ENCODE data around the gene RPS6KA3. TPM values are rescaled to one million over a fixed set of nuclear protein-coding genes. Genes with fewer than 3 reads are reported as not detected.
"Not testable (repeated sequence)": the region's sequence is repeated elsewhere in the genome, so short reads cannot be mapped to it uniquely, and the experiment has no call there.

RPS6KA3 gene
- total RNA-seq, 1 donor from 2014 or later = 63.1 TPM

DNA sequence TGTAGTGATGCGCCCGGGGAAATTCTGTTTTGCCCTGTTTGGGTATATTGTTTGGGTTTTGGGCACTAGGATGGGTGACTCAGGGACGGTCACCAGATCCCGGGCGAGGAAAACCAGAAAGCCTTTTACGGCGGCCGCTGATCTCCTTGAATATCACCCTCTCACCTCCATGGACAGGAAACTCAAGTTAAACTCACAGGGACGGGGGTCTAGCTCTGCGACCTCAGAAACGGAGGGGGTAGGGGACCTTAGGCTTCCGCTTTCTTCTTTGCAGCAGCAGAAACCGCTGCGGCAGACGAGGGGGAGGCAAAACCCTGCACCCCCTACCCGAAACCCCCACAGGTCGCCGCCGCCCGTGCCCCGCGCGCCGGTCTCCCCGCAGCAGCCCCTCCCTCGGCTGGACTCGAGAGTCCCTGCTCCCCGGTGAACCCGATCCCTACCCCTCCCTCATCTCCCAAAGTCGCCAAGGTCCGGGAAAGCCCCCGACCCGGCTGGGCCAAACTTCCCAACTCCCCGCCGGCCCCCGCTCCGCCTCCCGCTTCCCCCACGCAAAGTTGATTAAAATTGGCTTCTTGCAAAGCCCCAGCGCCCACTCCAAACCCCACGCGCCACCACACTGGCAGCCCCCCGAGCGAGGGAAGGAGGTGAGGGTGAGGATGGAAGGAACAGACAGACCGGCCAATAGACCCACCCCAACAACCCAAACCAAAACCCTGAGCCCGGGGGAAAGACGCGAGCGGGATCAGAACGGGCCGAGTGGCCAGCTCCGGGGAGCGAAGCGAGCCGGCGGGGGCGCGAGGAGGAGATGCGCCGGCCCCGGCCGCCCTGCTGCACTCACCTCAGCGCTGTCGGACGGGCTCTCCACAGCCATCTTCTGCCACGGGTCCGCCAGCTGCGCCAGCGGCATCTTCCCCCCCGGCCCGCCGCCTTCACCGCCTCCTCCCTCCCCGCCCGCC is 705 bp downstream of the RPS6KA3 start:
- DNase-seq (ENCODE audit: low read depth in 2 of 2) = peak; percentile 31 to 32

DNA sequence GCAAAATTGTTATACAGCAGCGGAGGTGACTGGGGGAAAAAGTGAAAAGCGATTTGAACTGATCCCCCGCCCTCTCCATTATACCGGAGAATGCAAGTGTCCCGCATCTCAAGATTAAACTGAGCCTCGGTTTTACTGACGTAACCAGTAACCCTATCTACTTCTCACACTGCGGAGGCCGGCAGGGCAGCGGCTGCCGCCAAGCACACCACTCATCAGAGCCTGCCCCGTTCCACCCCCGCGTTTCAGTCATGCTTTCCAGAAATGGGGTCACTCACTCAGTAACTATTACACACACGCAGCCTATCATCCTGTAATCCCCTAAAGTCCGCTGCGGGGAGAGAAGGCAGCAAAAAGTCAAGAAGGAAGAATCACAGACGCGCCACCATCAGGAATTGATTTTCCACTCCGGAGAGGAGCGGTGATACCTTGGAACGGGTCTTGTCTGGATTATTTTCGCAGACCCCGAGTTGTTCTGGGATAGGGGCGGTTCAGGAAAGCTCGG is 1.4 kb downstream of the RPS6KA3 start:
- DNase-seq (ENCODE audit: low read depth in 2 of 2) = peak; percentile 52 to 71

DNA sequence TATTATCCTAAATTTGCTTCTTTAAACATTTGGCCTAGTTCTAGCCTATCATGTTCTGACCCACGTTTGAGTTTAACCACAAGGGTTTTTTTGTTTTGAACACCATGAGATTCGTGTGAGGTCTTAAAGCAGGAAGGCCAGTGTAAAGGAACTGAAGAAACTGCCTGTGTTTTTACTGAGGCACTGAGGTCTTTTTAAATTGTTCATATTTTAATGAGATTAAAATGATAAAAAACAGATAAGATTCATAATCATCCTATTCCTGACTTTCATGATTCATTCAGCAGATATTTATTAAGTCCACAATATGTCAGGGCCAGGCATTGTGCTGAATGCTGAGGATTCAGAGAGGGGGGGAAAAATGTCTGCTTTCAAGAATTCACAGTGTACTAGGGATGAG is 3.2 kb downstream of the RPS6KA3 start:
- peak; percentile 8 to 35 for DNase-seq (ENCODE audit: low read depth in 2 of 2)

DNA sequence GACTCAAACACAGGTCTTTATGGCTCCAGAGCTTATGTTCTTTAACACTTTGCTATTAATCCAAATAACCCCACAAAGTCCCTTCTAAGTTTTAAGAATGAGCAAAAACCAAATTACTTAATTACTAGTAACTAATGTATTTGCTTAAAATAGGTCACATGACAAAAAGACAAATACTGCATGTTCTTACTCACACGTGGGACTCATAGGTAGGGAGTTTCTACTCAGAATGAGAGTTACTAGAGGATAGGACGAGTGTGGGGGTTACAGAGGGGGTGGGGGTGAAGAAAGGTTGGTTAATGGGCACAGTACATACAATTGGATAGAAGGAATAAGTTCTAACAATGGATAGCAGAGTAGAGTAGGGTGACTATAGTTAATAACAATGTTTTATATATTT is 5.8 kb downstream of the RPS6KA3 start:
- no peak for DNase-seq (ENCODE audit: low read depth in 2 of 2)

DNA sequence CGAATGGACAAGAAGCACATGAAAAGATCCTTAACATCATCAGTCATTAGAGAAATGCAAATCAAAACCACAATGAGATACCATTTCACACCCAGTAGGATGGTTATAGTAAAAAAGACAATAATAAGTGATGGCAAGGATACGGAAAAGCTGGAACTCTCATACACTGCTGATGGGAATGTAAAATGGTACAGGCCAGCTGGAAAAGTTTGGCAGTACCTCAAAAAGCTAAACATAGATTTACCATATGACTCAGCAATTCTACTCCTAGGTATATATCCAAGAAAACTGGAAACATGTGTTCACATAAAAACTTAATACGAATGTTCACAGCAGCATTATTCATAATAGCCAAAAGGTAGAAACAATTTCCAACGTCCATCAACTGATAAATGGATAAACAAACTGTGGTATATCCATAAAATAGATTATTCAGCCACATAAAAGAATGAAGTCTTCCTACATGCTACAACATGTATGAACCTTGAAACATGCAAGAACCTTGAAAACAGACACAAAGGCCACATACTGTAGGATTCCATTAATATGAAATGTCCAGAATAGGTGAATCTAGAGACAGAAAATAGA is 11.9 kb downstream of the RPS6KA3 start:
- peak; percentile 12 for DNase-seq (ENCODE audit: low read depth in 2 of 2)

DNA sequence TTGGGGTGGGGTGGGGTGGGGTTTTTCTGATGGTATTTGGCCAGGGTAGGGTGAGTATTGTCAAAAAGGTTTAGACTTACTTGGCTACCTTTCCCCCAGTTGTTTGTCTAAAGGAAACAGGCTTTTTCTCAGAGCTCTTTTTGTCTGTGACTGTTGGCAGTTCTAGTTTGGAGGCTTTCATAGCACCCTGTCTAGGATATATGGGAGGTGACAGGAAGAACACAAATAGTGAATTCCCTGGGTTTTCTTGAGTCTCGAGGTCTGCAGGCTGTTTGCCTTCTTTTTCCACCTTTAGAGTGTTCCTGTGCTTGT is 13.5 kb downstream of the RPS6KA3 start:
- DNase-seq (ENCODE audit: low read depth in 2 of 2) = no peak

DNA sequence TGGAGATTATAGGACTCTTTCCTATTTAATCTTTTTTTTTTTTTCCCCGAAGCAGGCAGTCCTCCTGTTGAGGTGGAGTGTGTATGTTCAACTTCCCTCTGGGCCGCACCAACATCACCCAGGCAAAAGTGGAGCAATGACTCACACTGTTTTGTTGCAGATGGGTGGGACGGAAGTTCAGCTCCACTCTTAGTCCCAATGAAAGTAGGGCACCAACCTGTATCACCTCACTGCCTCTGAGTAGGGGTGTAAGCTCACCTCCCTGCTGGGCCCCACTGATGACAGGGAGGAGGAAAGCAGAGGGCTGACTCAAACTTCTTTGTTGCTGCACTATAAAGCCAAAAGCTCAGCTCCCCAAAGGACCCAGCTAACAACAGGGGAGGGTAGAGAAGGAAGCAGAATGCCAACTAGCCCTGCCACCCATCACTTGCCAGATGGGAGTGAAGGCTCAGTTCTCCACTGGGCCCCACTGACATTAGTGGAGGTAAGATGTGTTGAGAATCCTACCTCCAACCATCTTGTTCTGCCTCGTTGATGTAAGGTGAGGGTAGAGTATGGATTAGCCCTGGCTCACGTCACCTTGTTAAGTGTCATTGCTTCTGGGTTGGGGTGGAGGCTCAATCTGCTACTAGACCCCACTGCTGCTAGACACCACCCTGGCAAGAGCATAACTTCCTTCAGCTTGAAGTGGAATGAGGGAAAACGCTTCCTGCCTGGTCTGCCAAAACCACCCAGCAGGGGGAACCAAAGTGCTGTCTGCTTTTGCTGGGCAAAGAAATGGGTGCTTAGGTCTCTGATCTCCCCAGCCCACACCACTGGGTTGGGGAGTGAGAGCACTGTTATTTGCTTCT is 14.1 kb downstream of the RPS6KA3 start:
- DNase-seq (ENCODE audit: low read depth in 2 of 2) = peak; percentile 59 to 65

DNA sequence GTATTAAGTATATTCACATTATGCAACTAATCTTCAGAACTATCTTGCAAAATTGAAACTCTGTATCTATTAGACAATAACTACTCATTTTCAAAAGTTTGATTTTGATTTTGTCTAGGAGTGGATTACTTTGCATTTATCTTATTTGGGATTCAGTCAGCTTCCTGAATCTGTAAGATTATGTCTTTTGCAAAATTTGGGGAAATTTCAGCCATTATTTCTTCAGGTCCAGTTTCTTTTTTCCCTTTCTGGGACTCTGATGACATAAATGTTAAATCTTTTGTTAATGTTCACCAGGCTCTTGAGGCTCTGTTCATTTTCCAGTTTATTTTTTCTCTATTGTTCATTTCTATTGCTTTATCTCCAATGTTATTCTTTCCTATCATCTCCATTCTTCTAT is 15.0 kb downstream of the RPS6KA3 start:
- DNase-seq (ENCODE audit: low read depth in 2 of 2) = no peak

DNA sequence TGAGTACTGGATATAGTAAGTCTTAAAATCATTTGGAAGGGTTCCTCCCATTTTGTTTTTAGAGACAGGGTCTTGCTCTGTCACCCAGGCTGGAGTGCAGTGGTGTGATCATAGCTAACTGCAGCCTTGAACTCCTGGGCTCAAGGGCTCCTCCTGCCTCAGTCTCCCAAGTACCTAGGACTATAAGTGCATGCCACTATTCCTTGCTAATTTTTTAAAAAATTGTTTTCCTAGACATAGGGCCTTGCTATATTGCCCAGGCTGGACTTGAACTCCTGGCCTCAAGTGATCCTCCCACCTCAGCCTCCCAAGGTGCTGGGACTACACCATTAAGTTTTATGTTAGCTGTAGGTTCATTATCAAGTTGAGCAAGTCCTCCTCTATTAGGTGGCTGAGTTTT is 16.6 kb downstream of the RPS6KA3 start:
- not testable (repeated sequence) for DNase-seq (ENCODE audit: low read depth in 2 of 2)

DNA sequence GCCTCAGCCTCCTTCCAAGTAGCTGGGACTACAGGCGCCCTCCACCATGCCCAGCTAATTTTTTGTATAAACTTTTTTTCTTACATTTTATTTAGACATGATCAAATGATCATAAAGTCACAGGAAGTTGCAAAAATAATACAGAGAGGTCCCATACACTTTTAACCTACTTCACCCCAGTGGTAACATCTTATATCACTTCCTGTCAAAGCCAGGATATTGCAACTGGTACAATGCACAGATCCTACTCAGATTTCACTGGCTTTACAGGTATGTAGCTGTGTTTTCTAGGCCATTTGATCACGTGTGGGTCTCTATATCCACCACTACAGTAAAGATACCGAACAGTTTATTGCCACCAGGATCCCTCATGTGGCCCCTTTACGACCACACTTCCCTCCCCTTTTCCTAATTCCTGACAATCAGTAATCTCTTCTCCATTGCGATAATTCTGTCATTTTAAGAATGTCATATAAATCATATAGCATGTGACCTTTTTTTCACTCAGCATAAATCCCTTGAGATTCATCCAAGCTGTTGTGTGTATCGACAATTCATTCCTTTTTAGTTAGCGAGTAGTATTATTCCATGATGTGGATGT is 18.0 kb downstream of the RPS6KA3 start:
- DNase-seq (ENCODE audit: low read depth in 2 of 2) = no peak

DNA sequence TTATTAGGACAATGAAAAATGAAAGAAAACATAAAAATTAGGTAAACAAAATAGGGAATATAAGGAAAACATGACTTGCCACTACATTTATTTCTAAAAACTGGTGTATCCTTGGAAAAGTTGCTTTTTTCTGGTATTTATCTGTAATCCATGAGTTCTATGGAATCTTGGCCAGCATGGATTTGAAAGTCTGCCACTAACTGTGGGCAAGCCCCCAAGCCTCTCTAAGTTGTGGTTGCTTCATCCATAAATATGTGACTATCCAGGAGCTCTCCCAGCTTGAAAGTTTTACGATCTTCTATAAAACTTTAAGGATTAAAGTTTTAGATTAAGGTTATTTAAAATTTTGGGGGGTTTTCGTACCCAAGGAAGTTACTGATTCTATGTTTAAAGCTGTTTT is 21.8 kb downstream of the RPS6KA3 start:
- DNase-seq (ENCODE audit: low read depth in 2 of 2) = no peak

DNA sequence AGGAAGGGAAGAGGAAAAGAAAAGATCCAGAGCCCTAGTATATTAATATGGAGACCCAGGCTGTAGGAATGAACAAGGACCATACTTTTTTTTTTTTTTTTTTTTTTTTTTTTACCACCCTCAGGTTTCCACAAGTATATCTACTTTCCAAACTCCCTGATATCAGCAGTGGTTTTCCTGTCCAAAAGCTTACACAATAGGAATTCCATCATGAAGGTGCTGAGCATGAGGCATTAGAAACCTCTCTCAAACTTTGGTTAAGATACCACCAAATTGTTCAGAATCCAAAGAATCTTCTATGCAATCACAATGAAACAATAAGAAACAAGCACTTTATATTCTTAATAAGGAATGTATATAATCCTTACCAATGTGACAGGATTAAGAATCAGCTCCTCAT is 26.5 kb downstream of the RPS6KA3 start:
- DNase-seq (ENCODE audit: low read depth in 2 of 2) = no peak

DNA sequence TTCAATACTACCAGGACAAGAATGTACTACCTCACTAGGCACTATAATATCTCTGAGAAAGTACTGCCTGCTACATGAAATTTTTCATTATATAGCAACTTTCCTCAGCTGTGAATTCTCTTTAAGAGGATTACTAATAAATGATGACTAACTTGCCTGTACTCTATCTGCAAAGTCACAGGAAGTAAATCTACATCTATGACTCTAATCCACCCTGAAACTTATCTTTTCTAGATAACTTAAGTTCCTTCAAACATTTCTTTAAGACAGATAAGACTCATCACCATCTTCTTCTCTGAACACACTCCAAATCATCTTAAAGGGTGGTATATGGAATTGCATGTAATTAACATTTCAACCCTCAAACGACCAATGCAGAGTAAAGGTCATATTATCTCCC is 28.8 kb downstream of the RPS6KA3 start:
- peak in 1 of 2 donors; percentile 5 for DNase-seq (ENCODE audit: low read depth in 2 of 2)

DNA sequence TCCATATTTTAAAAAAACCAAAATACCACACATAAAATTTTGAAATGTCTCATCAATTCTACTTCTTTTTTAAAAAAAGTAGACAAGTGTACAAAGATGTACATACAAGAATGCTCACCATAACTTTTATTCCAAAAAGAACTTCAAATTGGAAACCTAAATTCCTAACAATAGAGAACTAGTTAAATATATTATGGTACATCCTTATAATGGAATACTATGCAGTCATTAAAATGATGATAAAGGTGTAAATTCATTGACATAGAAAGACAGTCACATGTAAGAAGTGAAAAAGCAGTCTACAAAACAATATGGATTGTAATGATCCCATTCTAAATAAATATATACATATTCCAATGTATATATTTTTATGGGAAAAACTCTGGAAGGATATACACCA is 31.0 kb downstream of the RPS6KA3 start:
- DNase-seq (ENCODE audit: low read depth in 2 of 2) = no peak

DNA sequence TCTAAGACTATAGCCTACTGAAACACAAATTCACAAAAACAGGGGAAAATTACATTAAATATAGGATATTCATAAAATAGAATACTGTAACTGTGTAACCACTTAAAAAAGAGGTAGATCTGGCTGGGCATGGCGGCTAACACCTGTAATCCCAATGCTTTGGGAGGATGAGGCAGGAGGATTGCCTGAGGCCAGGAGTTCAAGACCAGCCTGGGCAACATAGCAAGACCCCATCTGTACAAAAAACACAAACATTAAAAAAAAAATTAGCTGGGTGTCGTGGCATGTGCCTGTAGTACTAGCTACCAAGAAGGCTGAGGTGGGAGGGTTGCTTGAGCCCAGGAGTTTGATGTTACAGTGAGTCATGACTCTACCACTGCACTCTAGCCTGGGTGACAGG is 33.4 kb downstream of the RPS6KA3 start:
- no peak for DNase-seq (ENCODE audit: low read depth in 2 of 2)

DNA sequence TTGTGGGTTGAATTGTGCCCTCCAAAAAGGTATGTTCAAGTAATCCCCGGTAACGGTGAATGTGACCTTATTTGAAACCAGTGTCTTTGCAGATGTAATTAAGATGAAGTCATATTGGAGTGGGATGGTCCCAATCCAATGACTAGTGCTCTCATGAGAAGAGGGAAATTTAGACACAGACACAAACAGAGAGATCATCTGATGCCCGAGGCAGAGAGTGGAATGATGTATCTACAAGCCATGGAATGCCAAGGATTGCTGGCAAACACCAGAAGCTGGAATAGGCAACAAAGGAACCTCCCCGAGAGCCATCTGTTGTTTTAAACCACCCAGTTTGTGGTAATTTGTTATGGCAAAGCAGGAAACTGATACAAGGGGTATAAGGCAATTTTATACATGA is 35.1 kb downstream of the RPS6KA3 start:
- no peak for DNase-seq (ENCODE audit: low read depth in 2 of 2)

DNA sequence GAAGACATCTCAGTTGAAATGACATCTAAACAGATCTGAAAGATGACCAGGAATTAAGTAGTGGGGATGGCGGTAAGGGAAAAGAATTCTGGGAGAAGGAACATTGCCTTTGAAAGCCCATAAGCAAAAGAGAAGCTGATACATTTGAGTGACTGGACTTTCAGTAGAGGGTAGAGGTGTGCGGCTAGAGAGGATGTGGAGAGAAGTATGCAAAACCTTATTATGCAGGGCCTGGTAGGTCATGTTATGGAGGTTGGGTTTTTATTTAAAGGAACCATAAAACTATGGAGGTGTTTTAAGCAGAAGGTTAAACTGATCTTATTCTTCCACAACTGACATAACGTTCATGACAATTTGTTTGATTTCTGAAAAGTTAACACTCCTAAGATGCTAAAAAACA is 36.3 kb downstream of the RPS6KA3 start:
- no peak for DNase-seq (ENCODE audit: low read depth in 2 of 2)

DNA sequence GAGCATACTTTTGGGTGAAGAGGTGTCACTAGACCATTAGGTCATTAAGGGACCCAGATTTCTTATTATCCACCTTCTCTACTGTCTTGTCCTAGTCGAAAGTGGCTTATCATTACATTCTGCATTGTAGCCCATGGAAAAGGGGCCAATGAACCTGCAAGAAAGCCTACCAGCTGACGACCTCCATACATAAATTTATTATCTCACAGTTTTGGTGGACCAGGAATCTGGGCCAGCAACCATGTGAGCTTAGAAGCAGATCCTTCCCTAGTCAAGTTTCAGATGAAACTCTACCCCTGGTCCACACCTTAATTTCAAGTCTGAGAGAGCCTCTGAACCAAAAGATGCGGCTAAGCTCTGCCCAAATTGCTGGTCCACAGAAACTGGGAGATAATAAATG is 37.6 kb downstream of the RPS6KA3 start:
- DNase-seq (ENCODE audit: low read depth in 2 of 2) = no peak

DNA sequence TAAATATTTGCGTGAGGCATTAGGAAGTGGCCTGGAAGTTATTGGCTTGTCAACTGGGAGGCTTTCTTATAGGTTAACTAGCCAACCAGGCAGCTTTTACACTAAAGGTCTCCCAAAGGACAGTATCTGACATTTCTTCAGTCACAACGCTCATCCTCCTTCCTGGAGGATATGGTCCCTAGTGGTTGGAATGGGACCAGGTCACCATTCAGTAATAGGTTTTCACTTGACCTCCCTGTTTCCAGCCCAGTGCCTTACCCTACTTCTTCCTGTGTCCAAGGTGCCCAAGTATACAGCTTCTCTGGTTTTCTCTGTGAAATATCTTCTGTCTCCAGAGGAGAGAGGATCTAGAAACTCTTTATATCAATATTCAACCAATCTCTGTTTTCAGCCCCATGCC is 38.5 kb downstream of the RPS6KA3 start:
- DNase-seq (ENCODE audit: low read depth in 2 of 2) = no peak

DNA sequence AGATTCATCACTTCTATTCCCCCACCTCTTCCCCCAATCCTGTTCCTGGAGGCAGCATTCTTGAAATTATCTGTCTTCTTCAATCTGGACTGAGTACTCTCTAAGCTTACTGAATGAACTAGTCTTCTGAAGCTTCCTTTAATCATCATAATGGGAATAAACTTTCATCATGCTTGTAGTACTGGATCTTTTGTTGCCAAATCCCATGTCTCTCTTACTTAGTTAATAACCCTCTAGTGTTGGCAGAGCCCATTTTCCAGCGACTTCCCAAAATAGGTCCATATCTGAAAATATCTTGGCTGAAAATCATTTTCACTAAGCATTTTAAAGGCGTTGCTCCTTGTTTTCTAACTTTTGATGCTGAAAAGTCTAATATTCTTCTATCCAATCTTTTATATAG is 39.6 kb downstream of the RPS6KA3 start:
- DNase-seq (ENCODE audit: low read depth in 2 of 2) = no peak

DNA sequence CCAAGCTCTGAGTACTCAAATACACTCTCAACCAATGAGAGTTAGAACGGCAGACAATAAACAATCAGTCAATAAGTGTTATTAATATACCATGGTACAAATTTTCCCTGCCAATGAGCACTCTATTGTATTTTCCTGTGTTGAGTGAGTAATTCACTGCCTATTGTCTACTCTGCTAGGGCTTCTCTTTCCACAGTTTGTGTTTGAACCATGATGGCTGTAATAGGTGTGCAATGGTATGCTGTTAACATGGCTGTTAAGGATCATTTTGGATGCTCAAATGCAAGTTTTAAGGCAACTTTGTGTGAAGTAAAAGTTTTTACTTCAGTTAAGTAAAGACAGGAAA is 41.2 kb downstream of the RPS6KA3 start:
- DNase-seq (ENCODE audit: low read depth in 2 of 2) = peak; percentile 20 to 79
